GM21825 (cell line): ENCODE data around the gene GZMM.

Experiments
- ATAC-seq: cut with Tn5 transposase; IDR thresholded peaks from one replicate; pipeline ENCODE4 v1.9.1; 2021; ENCODE audit warnings: mild to moderate bottlenecking, moderate library complexity; ENCODE audit not compliant: unreplicated experiment

Gene GZMM

GRCh38 chr19:533364-534058 lies 10.3 kb upstream of the GZMM start:
- ATAC-seq, result no peak

DNA sequence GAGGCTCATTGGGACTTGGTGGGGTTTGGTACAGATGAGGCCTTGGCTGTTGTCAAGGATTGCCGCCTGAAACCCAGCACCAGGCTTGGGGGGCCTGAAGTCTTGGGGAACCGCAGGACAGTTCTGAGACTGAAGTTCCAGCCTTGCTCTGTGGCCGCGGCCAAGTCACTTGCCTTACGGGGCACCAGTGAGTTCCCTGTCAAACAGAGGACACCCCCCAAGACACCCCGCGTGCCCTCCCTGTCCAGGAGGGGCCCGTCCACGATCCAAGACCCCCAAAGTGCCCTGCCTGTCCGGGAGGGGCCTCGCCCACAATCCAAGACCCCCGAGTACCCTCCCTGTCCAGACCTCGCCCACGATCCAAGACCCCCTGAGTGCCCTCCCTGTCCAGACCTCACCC lies 9.8 kb upstream of the GZMM start:
- no peak for ATAC-seq

- no peak for ATAC-seq
These were observed 8.6 kb upstream of the GZMM start for GRCh38 chr19:535017-535835.

DNA sequence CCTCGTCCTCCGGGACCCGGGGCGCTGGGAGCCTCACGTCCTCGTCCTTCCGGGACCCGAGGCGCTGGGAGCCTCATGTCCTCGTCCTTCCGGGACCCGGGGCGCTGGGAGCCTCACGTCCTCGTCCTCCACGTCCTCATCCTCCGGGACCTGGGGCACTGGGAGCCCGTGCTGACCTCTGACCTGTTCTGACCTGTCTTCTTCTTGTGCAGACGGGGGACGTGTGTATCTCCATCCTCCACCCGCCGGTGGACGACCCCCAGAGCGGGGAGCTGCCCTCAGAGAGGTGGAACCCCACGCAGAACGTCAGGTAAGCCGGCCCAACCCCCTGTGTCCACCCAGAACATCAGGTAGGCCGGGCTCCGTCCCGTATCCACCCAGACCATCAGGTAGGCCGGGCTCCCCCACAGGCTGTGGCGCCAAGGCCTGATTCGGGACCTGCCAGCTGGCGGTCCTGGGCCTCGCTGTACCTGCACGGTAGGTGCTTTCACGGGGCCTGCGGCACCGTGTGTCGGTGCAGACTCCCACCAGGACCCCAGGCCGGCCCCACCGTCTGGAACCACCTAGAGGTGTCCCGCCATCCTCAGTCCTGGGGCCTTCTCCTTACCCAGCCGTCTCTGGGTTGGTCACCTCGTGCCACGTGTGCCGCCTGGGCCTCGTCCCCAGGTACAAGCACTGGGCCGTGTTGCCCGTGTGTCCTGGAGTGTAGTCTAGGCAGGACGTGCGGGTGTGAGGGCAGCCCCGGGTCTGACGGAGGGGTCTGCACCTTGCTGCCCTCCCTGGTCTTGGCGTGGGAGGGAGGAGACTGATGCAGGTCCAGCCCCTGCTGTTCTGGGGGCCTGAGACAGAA lies 7.6 kb upstream of the GZMM start:
- no peak for ATAC-seq

DNA sequence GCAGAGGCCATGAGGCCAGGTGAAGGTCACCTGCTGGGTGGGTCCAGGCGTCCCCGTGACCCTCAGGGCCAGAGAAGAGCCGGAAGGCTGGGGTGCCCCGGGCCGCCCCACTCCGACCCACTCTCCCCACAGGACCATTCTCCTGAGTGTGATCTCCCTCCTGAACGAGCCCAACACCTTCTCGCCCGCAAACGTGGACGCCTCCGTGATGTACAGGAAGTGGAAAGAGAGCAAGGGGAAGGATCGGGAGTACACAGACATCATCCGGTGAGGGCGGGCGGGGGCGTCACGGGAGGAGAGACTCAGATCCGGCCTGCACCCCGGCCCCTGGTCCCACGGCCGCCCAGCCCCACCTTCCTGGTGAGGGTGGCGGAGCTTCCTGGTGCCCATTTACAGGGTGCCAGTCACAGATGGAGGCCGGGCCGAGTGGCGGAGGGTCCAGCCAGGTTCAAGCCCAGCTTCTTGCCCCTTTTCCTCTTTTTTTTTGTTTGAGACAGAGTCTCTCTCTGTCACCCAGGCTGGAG lies 6.9 kb upstream of the GZMM start:
- no peak for ATAC-seq

DNA sequence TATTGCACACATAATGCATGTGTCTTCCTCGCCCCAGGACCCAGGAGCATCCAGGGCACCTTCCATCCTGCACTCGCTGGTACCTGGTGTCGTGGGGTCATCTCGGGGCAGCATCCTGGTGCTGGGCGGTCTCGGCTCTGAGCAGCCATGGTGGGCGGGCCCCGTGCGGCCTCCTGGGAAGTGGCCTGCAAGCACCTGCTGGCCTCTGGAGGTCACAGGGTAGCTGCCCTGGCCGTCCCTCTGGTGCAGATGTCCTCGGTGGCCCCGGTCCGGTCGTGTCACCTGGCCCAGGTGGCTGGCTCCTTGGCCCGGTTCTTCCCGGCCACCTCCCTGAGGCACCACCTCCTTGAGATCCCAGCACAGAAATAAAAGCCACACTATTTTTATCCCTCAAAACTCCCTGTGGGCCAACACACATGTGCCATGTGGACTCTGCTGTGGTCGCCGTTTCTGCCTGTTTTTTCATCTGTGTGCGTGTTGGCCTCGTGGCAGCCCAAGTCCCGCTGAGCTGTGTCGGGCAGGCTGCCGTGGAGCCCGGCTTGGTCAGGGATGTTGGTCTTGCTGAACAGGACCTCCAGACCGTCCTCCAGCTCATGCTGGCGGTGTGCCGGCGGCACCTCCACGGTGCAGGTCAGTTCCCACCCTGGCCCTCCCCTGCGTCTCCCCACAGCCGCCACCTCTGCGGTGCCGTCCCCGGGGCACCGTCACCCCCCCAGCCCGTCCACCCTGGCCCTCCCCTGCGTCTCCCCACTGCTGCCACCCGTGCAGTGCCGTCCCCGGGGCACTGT lies 5.0 kb upstream of the GZMM start:
- no peak for ATAC-seq

GRCh38 chr19:539429-540030 lies 4.3 kb upstream of the GZMM start:
- no peak for ATAC-seq

GRCh38 chr19:540867-541637 lies 2.8 kb upstream of the GZMM start:
- no peak for ATAC-seq

- ATAC-seq, result no peak
These were observed 2.2 kb upstream of the GZMM start for GRCh38 chr19:541699-542098.

GRCh38 chr19:542173-542866 lies 1.5 kb upstream of the GZMM start:
- no peak for ATAC-seq

DNA sequence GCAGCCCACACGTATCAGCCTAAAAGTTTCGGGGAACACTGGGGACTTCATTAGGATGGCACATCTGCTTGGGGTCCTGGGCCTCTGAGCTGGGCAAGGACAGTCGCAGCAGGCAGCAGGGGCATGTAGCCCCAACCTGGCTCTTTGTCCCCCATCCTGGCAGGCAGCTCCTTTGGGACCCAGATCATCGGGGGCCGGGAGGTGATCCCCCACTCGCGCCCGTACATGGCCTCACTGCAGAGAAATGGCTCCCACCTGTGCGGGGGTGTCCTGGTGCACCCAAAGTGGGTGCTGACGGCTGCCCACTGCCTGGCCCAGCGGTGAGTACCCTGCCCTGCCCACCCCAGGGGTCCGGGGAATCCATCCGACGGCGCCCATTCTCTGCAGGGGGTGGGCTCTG lies 3.3 kb downstream of the GZMM start:
- no peak for ATAC-seq

- ATAC-seq, result no peak
These were observed 4.2 kb downstream of the GZMM start for GRCh38 chr19:547836-548720.

- no peak for ATAC-seq
These were observed 5.3 kb downstream of the GZMM start for GRCh38 chr19:548886-549830.

- no peak for ATAC-seq
These were observed 11.0 kb downstream of the GZMM start for GRCh38 chr19:554817-555216.

DNA sequence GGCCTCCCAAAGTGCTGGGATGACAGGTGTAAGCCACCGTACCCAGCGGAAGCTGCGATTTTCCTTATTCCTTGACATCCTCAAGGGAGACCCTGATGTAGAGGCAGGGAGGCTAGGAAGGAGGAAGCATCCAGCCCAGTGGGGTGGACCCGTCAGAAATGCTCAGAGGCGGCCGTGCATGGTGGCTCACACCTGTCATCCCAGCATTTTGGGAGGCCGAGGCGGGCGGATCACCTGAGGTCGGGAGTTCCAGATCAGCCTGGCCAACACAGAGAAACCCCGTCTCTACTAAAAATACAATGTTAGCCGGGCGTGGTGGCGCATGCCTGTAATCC lies 11.6 kb downstream of the GZMM start:
- no peak for ATAC-seq

- no peak for ATAC-seq
These were observed 12.9 kb downstream of the GZMM start for GRCh38 chr19:556611-557382.
